ENCODE data around the gene NFATC2. TPM values are rescaled to one million over a fixed set of nuclear protein-coding genes. Genes with fewer than 3 reads are reported as not detected.

NFATC2 gene
- total RNA-seq, 1 experiment from 2014 or later = 6.3 TPM

- H4K20me1 ChIP-seq (ENCODE audit: insufficient read depth) = no peaks in the 10 kb centered on the region
- no peak overlapping the region for H2AFZ ChIP-seq
- no peaks in the 10 kb centered on the region for H3K9me3 ChIP-seq (ENCODE audit: insufficient read depth, low read depth)
- POLR2A ChIA-PET (ENCODE audit: unreplicated experiment) = interaction anchor here (0.5 to 0.7 kb wide), 3 partner anchors 42 to 748 kb away, joined by 3 to 6 read pairs (median 4); no protein-coding TSS in a partner anchor
- intact Hi-C loops (cut with micrococcal nuclease; ENCODE audit: unreplicated experiment) = no loop called here
- CTCF ChIA-PET = interaction anchor here (0.6 to 1.2 kb wide), 3 partner anchors 9 to 238 kb away, joined by 3 read pairs; no protein-coding TSS in a partner anchor
- H3F3A ChIP-seq (ENCODE audit: insufficient read depth, low read depth) = peaks cover 7% of the 10 kb centered on the region
- H3K4me2 ChIP-seq = peak overlapping the region; percentile 68
- TF ChIP-seq EZH2 (IDR thresholded peaks at IDR 0.05; ENCODE audit: low read depth) (no peak; the same call in 1 of the 2 replicates), CTCF (conservative IDR thresholded peaks at IDR 0.05) (no peak)
- no TSS peak for BruUV-seq (replicated peaks)
- no peak overlapping the region for H3K27ac ChIP-seq
- peaks cover 70% of the 10 kb centered on the region for H3K27me3 ChIP-seq (ENCODE audit: insufficient read depth, low read depth)
- no peaks in the 10 kb centered on the region for H3K36me3 ChIP-seq (ENCODE audit: low read depth)
- peaks cover 24% of the 10 kb centered on the region for H3K4me1 ChIP-seq (replicated peaks; ENCODE audit: insufficient read depth)
- H3K9me2 ChIP-seq (ENCODE audit: insufficient read depth) = no peaks in the 10 kb centered on the region
- peak; percentile 57 to 63 for DNase-seq
- no peaks in the 10 kb centered on the region for H3K79me2 ChIP-seq (ENCODE audit: low read depth)
- H3K4me3 ChIP-seq = no peak overlapping the region
These were observed 21.2 kb upstream of the NFATC2 start for GRCh38 chr20:51563486-51564332.

- no peaks in the 10 kb centered on the region for H3K36me3 ChIP-seq (ENCODE audit: low read depth)
- no peaks in the 10 kb centered on the region for H3K79me2 ChIP-seq (ENCODE audit: low read depth)
- peak overlapping the region; percentile 46; the same call in 1 of the 2 replicates for H3K4me3 ChIP-seq
- BruUV-seq (replicated peaks) = no TSS peak
- TF ChIP-seq CTCF (conservative IDR thresholded peaks at IDR 0.05) (no peak), EZH2 (IDR thresholded peaks at IDR 0.05; ENCODE audit: low read depth) (no peak)
- intact Hi-C loops (cut with micrococcal nuclease; ENCODE audit: unreplicated experiment) = no loop called here
- H3K27me3 ChIP-seq (ENCODE audit: insufficient read depth, low read depth) = peaks cover 65% of the 10 kb centered on the region
- peak overlapping the region; percentile 68 for H3K4me2 ChIP-seq
- H3K9me2 ChIP-seq (ENCODE audit: insufficient read depth) = no peaks in the 10 kb centered on the region
- no peaks in the 10 kb centered on the region for H4K20me1 ChIP-seq (ENCODE audit: insufficient read depth)
- H2AFZ ChIP-seq = 0 out of 2 replicates have a peak overlapping the region, but pooled peaks have one; percentile 29
- no peak for DNase-seq
- H3K9me3 ChIP-seq (ENCODE audit: insufficient read depth, low read depth) = no peaks in the 10 kb centered on the region
- ChIA-PET POLR2A (ENCODE audit: unreplicated experiment) (no interaction called here), CTCF (interaction anchor here (1.2 kb wide), 1 partner anchor 9 kb away, joined by 3 read pairs; no protein-coding TSS in a partner anchor)
- peaks cover 24% of the 10 kb centered on the region for H3K4me1 ChIP-seq (replicated peaks; ENCODE audit: insufficient read depth)
- H3K27ac ChIP-seq = no peak overlapping the region
- H3F3A ChIP-seq (ENCODE audit: insufficient read depth, low read depth) = peaks cover 7% of the 10 kb centered on the region
These were observed 20.6 kb upstream of the NFATC2 start for GRCh38 chr20:51563174-51563485.

- Histone ChIP-seq H3K4me2 (peak overlapping the region; percentile 68), H3K4me1 (replicated peaks; ENCODE audit: insufficient read depth) (peaks cover 24% of the 10 kb centered on the region), H3K36me3 (ENCODE audit: low read depth) (no peaks in the 10 kb centered on the region), H3K79me2 (ENCODE audit: low read depth) (no peaks in the 10 kb centered on the region), H3K9me2 (ENCODE audit: insufficient read depth) (no peaks in the 10 kb centered on the region), H2AFZ (peak overlapping the region; percentile 29; the same call in 1 of the 2 replicates), H3K9me3 (ENCODE audit: insufficient read depth, low read depth) (no peaks in the 10 kb centered on the region), H4K20me1 (ENCODE audit: insufficient read depth) (no peaks in the 10 kb centered on the region), H3F3A (ENCODE audit: insufficient read depth, low read depth) (peaks cover 7% of the 10 kb centered on the region), H3K27me3 (ENCODE audit: insufficient read depth, low read depth) (peaks cover 59% of the 10 kb centered on the region), H3K4me3 (peak overlapping the region; percentile 46; the same call in 1 of the 2 replicates), H3K27ac (no peak overlapping the region)
- POLR2A ChIA-PET (ENCODE audit: unreplicated experiment) = no interaction called here
- peak; percentile 54 to 65 for DNase-seq
- TF ChIP-seq EZH2 (IDR thresholded peaks at IDR 0.05; ENCODE audit: low read depth) = peak; percentile 69; the same call in 1 of the 2 replicates
- no peak for TF ChIP-seq CTCF (conservative IDR thresholded peaks at IDR 0.05)
- BruUV-seq (replicated peaks) = no TSS peak
- intact Hi-C loops (cut with micrococcal nuclease; ENCODE audit: unreplicated experiment) = no loop called here
- CTCF ChIA-PET = interaction anchor here (0.6 to 1.2 kb wide), 2 partner anchors 10 to 20 kb away, joined by 3 to 9 read pairs; partner anchors contain the start of gene NFATC2
These were observed 20.0 kb upstream of the NFATC2 start for GRCh38 chr20:51562332-51563173.

Measured in PC-9 (cell line).